OCI-LY7 (cell line): ENCODE results near the gene SYT15.
"Not testable (repeated sequence)": the region's sequence is repeated elsewhere in the genome, so short reads cannot be mapped to it uniquely, and the experiment has no call there.

Experiments
- CTCF ChIP-seq: fragments of 200-600 bp; sonication (generic); conservative IDR thresholded peaks from 2 replicates; pipeline ENCODE4 v1.5.1; 2014; ENCODE audit warnings: mild to moderate bottlenecking, antibody characterized with exemption, low read length, moderate library complexity, mixed read lengths
- EZH2phosphoT487 ChIP-seq: fragments of 200-600 bp; sonication (generic); IDR thresholded peaks from 2 replicates; pipeline ENCODE4 v1.6.1; 2018; ENCODE audit warnings: low read depth, borderline replicate concordance, mild to moderate bottlenecking, mixed run types, antibody characterized with exemption, low read length, moderate library complexity, mixed read lengths

- TF ChIP-seq CTCF, EZH2phosphoT487: not testable (repeated sequence)
Observed at GRCh38 chr10:46577624-46578473, 1.1 kb upstream of the SYT15 start.
